Stomach (tissue), 9 donors: ENCODE measurements around the gene CHTF18. TPM values are rescaled to one million over a fixed set of nuclear protein-coding genes. Genes with fewer than 3 reads are reported as not detected.

Source experiments
- DNase-seq, 2 donors: peaks; one replicate each; pipeline versions ENCODE4 v3.0.0 to v3.0.0-alpha.2; 2013 to 2019
- H3K27ac ChIP-seq, 5 donors: fragments of 200-600 bp in 4 of 5; sonication (generic) in 4 of 5; one replicate each; pipeline ENCODE4 v1.5.1; 2013 to 2019; ENCODE audit warnings: mild to moderate bottlenecking in 1 of 5, moderate library complexity in 1 of 5
- H3K27me3 ChIP-seq, 3 donors: fragments of 200-600 bp; sonication (generic); one replicate each; pipeline ENCODE4 v1.5.1; 2017 to 2019; ENCODE audit warnings: mixed run types in 1 of 3
- H3K36me3 ChIP-seq, 4 donors: fragments of 200-600 bp; sonication (generic); 1 replicate in 3 of 4; 2 replicates in 1 of 4; pipeline ENCODE4 v1.5.1; 2016 to 2019
- H3K4me1 ChIP-seq, 4 donors: fragments of 200-600 bp; sonication (generic); one replicate each; pipeline ENCODE4 v1.5.1; 2016 to 2019
- H3K4me3 ChIP-seq, 4 donors: fragments of 200-600 bp; sonication (generic) in 3 of 4; one replicate each; pipeline ENCODE4 v1.5.1; 2016 to 2019; ENCODE audit warnings: mild to moderate bottlenecking in 1 of 4
- H3K9me3 ChIP-seq, 4 donors: fragments of 200-600 bp; sonication (generic); one replicate each; pipeline ENCODE4 v1.5.1; 2016 to 2019
- EP300 ChIP-seq: sonication (generic); formaldehyde crosslinking; IDR thresholded peaks from one replicate; pipeline ENCODE4 v1.6.1; 2017; ENCODE audit warnings: antibody characterized with exemption
- POLR2A ChIP-seq, 4 donors: fragments of 450-650 bp; IDR thresholded peaks; one replicate each; pipeline ENCODE4 v1.6.1; 2016; ENCODE audit warnings: antibody characterized with exemption in 4 of 4, control low read depth in 2 of 4, mild to moderate bottlenecking in 1 of 4, moderate library complexity in 1 of 4
- POLR2AphosphoS5 ChIP-seq, 3 donors: sonication (generic); formaldehyde crosslinking; IDR thresholded peaks; one replicate each; pipeline ENCODE4 v1.6.1; 2016; ENCODE audit warnings: antibody characterized with exemption in 3 of 3
- WGBS, 5 donors: extraction: QIAGEN DNeasy Blood & Tissue Kit in 3 of 5; methylation state at CpG; one replicate each; pipeline versions ENCODE4 v1.1.5 to v1.1.7; 2013 to 2018; 5-methylcytosine and 5-hydroxymethylcytosine counted together
- intact Hi-C: fragments of 100-400 bp; cut with DNase I; formaldehyde crosslinking; loops from one replicate; pipeline ENCODE4 v1.15.1; 2023; ENCODE audit warnings: low total_unique reads
- polyA plus RNA-seq, 3 donors: library from polyadenylated mRNA; stranded (reverse); fragments of 200-250 nt; gene quantifications; one replicate each; pipeline ENCODE4 v1.2.3, GENCODE V29; 2013
- total RNA-seq, 5 donors: library from RNA; depleted of rRNA; stranded (reverse); fragments of >200 nt; gene quantifications; one replicate each; pipeline versions ENCODE4 v1.1.0 to v1.2.3, GENCODE V29; 2014 to 2016
- TF ChIP-seq, protein P1 (sequence below), 7 experiments: fragments of 450-650 bp in 4 of 7; fragments of 200-600 bp in 3 of 7; sonication (generic) in 3 of 7; IDR thresholded peaks; one replicate each; pipeline ENCODE4 v1.5.1; 2016 to 2019; ENCODE audit warnings: antibody characterized with exemption in 7 of 7, control low read depth in 2 of 7, mild to moderate bottlenecking in 1 of 7
- donor health status: healthy with polysubstance abuse.
- donor health status: Bipolar disorder and iron deficiency.
- donor health status: healthy.

Gene CHTF18
- total and polyA plus RNA-seq, 8 donors, result 2.9 to 143 (median 21.5) TPM

DNA sequence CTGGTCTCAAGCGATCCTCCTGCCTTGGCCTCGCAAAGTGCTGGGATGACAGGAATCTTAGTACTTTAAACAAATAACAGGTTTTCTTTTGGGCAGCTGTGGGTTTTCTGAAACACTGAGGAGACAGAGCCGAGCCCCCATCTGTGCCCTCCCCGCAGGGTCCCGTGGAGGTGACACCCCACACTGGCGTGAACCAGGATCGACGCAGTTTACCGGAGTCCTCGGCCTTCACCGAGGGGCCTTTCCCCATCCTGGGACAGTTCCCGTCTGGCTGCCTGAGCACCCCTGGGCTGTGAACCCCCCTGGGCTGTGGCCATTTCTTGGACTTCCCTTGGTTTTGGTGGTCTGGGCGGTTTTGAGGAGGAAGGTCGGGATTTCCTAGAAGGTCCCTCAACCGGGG, 27.4 kb downstream of the CHTF18 start:
- Histone ChIP-seq H3K9me3 (peaks cover 0 to 12% (median 8%) of the 10 kb centered on the region in 4 donors), H3K27ac (no peak overlapping the region), H3K27me3 (peaks cover 14 to 99% (median 69%) of the 10 kb centered on the region in 3 donors), H3K4me3 (no peak overlapping the region), H3K4me1 (peaks cover 0 to 20% (median 7%) of the 10 kb centered on the region in 4 donors), H3K36me3 (no peaks in the 10 kb centered on the region)
- WGBS, 5 donors, result 85 to 93% (median 88%) methylated on average over 13 to 15 of the region's 15 CpGs
- intact Hi-C loops, result no loop called here
- DNase-seq, result no peak
- TF ChIP-seq POLR2A (IDR thresholded peaks at IDR 0.05) (no peak), EP300 (no peak)
- TF ChIP-seq, protein P1, sequence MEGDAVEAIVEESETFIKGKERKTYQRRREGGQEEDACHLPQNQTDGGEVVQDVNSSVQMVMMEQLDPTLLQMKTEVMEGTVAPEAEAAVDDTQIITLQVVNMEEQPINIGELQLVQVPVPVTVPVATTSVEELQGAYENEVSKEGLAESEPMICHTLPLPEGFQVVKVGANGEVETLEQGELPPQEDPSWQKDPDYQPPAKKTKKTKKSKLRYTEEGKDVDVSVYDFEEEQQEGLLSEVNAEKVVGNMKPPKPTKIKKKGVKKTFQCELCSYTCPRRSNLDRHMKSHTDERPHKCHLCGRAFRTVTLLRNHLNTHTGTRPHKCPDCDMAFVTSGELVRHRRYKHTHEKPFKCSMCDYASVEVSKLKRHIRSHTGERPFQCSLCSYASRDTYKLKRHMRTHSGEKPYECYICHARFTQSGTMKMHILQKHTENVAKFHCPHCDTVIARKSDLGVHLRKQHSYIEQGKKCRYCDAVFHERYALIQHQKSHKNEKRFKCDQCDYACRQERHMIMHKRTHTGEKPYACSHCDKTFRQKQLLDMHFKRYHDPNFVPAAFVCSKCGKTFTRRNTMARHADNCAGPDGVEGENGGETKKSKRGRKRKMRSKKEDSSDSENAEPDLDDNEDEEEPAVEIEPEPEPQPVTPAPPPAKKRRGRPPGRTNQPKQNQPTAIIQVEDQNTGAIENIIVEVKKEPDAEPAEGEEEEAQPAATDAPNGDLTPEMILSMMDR (IDR thresholded peaks at IDR 0.05), result no peak

DNA sequence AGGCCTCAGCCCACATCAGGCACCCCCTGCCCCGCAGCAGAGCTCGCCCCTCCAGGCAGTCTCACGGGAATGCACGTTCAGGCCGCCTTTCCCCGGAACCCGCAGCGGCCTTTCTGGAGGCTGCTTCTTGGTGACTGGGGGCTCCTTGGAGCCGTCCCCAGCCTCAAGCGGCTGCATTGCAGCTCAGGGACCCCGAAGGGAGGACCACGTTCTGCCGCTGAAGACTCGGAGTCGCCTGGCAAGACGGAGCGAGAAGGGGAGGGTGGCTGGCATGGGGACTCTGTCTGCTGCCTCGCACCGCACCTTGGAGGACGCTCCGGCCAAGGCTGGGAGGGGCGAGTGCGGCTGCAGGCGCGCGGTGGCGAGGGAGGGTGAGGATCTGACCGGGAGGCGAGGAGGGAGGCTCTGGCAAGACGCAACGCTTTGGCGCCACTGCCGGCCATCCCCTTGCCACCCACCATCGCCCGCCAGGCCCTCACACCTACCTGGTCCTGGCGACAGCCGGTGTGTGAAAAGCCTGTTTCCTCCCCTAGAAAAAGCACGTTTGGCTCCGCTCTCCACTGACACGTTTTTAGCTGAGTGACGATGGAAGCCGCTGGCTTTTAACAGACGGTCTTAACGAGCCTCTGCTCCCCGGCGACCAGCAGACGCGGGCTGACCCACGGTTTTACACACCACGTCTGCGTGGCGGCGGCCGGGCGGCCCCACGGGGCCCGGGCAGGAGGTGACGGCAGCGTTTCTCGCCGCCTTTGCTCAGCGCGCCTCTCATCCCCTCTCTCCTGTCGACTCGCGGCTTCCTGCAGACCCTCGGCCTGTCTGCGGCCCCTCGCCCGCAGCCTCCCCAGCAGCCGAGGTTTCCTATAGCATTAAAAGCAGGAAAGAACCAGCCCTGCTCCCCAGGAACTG, 28.8 kb downstream of the CHTF18 start:
- intact Hi-C loops, result no loop called here
- Histone ChIP-seq H3K36me3 (no peaks in the 10 kb centered on the region), H3K4me1 (peaks cover 0 to 20% (median 7%) of the 10 kb centered on the region in 4 donors), H3K9me3 (peaks cover 0 to 5% (median 3%) of the 10 kb centered on the region in 4 donors), H3K27me3 (peaks cover 14 to 97% (median 68%) of the 10 kb centered on the region in 3 donors), H3K4me3 (no peak overlapping the region), H3K27ac (no peak overlapping the region)
- no peak for DNase-seq
- TF ChIP-seq EP300 (no peak), POLR2A (IDR thresholded peaks at IDR 0.05) (no peak), POLR2AphosphoS5 (IDR thresholded peaks at IDR 0.05) (no peak)
- TF ChIP-seq, protein P1 (IDR thresholded peaks at IDR 0.05), result no peak
- WGBS, 5 donors, result 44 to 73% (median 56%) methylated on average over 40 to 71 of the region's 71 CpGs

DNA sequence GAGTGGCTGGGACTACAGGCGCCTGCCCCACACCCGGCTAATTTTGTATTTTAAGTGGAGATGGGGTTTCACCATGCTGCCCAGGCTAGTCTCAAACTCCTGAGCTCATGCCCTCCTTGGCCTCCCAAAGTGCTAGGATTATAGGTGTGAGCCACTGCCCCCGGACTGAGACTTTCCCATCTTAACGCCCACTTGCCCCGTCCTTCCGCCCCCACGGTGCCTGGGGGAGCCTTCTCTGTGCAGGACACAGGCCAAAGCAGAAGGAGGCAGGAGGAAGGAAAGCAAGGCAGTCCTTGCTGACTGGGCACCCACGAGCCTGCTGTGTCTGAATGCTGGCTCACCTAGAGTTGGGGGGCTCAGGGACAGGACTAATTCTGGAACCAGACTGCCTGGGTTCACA, 29.7 kb downstream of the CHTF18 start:
- DNase-seq, result no peak
- TF ChIP-seq, protein P1 (IDR thresholded peaks at IDR 0.05), result no peak
- TF ChIP-seq EP300, result no peak
- no peak for TF ChIP-seq POLR2A (IDR thresholded peaks at IDR 0.05)
- no peak for TF ChIP-seq POLR2AphosphoS5 (IDR thresholded peaks at IDR 0.05)
- Histone ChIP-seq H3K4me3 (no peak overlapping the region), H3K9me3 (no peaks in the 10 kb centered on the region), H3K27ac (no peak overlapping the region), H3K36me3 (no peaks in the 10 kb centered on the region), H3K27me3 (peaks cover 12 to 97% (median 59%) of the 10 kb centered on the region in 3 donors), H3K4me1 (peaks cover 0 to 18% (median 6%) of the 10 kb centered on the region in 4 donors)
- WGBS, 5 donors, result 77 to 87% (median 83%) methylated on average over 8 of the region's 8 CpGs
- intact Hi-C loops, result no loop called here

DNA sequence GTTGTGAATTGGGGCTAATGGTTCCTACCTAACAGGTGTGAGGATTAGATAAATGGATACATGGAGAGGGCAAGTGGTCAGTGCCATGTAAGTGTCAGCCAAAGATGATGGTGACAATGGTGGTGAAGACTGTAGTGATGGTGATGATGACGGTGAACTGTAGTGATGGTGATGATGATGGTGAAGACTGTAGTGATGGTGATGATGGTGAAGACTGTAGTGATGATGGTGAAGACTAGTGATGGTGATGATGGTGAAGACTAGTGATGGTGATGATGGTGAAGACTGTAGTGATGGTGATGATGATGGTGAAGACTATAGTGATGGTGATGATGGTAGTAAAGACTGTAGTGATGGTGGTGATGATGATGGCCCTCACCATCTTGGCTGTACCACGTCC, 30.2 kb downstream of the CHTF18 start:
- no peak for DNase-seq
- TF ChIP-seq POLR2A (IDR thresholded peaks at IDR 0.05), result no peak
- TF ChIP-seq, protein P1 (IDR thresholded peaks at IDR 0.05), result no peak
- no peak for TF ChIP-seq POLR2AphosphoS5 (IDR thresholded peaks at IDR 0.05)
- no peak for TF ChIP-seq EP300
- no peaks in the 10 kb centered on the region for H3K9me3 ChIP-seq
- H3K4me3 ChIP-seq, result no peak overlapping the region
- H3K4me1 ChIP-seq, result peaks cover 0 to 13% (median 2%) of the 10 kb centered on the region in 4 donors
- no peak overlapping the region for H3K27ac ChIP-seq
- H3K36me3 ChIP-seq, result no peaks in the 10 kb centered on the region
- H3K27me3 ChIP-seq, result peaks cover 10 to 97% (median 55%) of the 10 kb centered on the region in 3 donors
- WGBS, 5 donors, result 68 to 73% (median 70%) methylated on average over 2 of the region's 2 CpGs
- intact Hi-C loops, result no loop called here
